Stimulated activated CD4-positive, alpha-beta T cell treated with anti-CD3 and anti-CD28 coated beads, Interleukin-12 subunit alpha, Interleukin-12 subunit beta, amount 100 ng/mL, for 4 hours (primary cell): Measurements from ENCODE around the gene CHD3.
A peak's percentile ranks its signal among the peaks of the same experiment; 100 is the strongest.

ENCODE experiments used
- DNase-seq: peaks from one replicate; pipeline ENCODE4 v3.0.0-alpha.2; 2020

Gene CHD3

GRCh38 chr17:7875804-7876370, 12.7 kb upstream of the CHD3 start:
- DNase-seq, result no peak

DNA sequence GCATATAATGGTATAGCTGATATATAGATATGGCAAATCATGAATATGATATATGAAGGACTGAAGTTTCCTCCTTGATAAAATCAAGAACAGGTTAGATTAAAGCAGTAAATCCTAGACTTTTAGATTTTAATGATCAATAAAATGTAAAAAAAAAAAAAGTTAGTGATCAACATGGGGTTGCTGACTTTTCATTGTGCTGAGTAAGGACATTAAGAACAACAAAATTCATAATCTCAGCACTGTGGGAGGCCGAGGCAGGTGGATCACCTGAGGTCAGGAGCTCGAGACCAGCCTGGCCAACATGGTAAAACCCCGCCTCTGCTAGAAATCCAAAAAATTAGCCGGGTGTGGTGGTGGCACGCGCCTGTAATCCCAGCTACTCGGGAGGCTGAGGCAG, 10.4 kb upstream of the CHD3 start:
- DNase-seq, result no peak

- no peak for DNase-seq
Observed at GRCh38 chr17:7880076-7880868, 8.3 kb upstream of the CHD3 start.

GRCh38 chr17:7881276-7882054, 7.1 kb upstream of the CHD3 start:
- DNase-seq, result no peak

GRCh38 chr17:7882068-7882467, 6.5 kb upstream of the CHD3 start:
- DNase-seq, result no peak

GRCh38 chr17:7882629-7883028, 6.0 kb upstream of the CHD3 start:
- DNase-seq, result no peak

- DNase-seq, result peak; percentile 27
Observed at GRCh38 chr17:7883781-7884386, 4.7 kb upstream of the CHD3 start.

- DNase-seq, result peak; percentile 45
Observed at GRCh38 chr17:7884581-7885366, 3.8 kb upstream of the CHD3 start.

DNA sequence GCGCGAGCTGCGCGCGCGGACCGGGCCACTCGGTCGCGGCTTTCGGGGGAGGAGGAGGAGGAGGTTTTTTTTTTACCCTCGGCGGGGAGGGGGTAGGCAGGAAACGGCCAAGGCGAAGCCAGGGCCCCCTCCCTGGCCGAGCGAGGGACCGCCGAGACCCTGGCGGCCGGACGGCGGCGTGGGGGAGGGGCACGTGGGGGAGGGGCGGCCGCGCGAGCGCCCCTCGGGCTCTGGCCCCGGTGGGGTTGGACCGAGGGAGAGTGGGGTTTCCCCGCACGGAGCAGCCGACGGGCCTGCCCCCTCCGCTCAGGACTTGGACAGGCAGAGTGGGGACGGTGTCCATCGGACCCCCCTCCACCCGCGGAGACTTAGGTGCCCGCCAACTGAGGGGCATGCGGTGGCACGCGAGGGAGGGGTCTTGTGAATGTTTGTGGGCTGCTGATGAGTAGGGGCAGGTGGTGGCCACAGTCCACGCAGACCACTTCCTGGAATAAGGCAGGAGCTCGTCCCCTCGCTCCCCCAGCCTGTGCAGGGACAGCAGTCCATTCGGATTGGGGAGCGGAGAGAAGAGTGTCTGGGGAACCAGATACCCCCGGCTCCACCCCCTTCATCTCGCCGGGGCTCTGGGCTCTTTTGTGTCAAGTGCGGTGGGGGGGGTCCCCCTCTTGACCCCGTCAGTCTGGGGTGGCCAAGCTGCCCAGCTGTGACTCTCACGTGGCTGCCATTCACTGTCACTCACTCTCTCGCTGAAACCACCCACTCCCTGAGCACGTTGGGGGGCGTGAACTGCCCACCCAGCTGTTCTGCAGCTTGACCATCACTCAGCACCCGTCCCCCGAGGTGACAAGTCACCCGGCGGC, 3.0 kb upstream of the CHD3 start:
- DNase-seq, result peak; percentile 45

- peak; percentile 44 for DNase-seq
Observed at GRCh38 chr17:7886227-7887037, 2.2 kb upstream of the CHD3 start.

- no peak for DNase-seq
Observed at GRCh38 chr17:7887038-7887481, 1.5 kb upstream of the CHD3 start.

- DNase-seq, result peak; percentile 79
Observed at GRCh38 chr17:7887482-7888183, 956 bp upstream of the CHD3 start.

DNA sequence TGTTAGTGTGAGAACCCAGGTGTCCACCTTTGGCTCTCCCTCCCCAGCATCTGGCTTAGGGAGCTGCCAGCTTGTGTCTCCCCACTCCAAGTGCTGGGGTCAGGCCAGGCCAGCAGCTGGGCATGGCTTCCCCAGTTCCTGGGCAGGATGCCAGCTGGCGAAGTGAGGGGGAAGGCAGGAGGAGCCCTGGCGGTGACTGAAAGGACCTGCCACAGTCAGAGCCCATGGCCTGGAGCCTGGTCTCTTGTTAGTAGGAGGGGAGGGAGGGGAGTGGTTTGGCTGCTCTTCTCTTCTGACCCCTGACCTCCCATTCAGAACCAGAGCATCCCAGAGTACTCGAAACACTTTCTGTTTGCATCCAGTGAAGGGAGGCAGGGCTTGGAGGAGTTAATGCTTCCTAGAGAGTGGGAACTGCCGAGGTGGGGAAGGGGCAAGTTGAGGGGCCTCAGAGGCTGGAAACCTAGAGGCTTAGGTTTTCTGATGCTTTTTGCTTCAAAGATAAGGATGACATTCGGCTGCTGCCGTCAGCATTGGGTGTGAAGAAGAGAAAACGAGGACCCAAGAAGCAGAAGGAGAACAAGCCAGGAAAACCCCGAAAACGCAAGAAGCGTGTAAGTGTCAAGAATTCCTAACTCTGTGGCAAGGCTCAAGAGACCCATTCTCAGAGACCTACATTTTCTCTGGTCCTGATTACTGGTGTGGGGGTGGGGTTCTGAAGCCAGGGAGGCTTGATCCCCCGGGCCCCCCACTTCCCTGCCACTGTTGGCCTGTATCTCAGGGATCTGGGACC, 772 bp downstream of the CHD3 start:
- DNase-seq, result no peak

DNA sequence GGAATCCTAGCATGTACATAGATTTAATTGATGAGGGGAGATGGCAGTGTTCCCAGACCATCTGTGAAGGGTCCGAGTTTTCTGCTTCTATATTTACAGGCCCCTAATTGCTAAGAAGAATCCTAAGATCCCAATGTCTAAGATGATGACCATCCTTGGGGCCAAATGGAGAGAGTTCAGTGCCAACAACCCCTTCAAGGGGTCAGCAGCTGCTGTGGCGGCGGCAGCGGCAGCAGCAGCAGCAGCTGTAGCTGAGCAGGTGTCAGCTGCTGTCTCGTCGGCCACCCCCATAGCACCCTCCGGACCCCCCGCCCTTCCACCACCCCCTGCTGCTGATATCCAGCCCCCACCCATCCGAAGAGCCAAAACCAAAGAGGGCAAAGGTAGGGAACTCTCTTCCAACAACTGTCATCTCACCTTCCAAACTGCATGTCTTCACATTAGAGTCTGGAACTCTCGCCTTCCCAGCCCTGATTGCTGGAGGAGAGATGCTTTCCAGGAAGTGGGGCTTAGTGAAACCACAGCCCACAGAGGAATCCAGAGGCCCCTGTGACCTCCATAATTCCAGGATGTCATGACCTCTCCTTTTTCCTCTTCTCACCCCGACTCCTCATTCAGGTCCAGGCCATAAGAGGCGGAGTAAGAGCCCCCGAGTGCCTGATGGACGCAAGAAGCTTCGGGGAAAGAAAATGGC, 4.7 kb downstream of the CHD3 start:
- DNase-seq, result no peak

GRCh38 chr17:7894226-7894625, 5.6 kb downstream of the CHD3 start:
- DNase-seq, result no peak

DNA sequence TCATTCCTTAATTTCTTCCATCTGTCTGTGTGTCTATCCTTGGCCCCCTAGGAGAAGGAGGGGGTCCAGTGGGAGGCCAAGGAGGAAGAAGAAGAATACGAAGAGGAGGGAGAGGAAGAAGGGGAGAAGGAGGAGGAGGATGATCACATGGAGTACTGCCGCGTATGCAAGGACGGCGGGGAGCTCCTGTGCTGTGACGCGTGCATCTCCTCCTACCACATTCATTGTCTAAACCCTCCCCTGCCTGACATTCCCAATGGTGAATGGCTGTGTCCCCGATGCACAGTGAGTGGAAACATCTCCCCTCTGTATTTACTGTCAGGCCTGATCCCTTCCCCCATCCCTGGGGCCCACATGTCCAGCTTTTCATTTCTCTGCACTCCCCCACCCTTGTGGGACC, 6.3 kb downstream of the CHD3 start:
- no peak for DNase-seq

DNA sequence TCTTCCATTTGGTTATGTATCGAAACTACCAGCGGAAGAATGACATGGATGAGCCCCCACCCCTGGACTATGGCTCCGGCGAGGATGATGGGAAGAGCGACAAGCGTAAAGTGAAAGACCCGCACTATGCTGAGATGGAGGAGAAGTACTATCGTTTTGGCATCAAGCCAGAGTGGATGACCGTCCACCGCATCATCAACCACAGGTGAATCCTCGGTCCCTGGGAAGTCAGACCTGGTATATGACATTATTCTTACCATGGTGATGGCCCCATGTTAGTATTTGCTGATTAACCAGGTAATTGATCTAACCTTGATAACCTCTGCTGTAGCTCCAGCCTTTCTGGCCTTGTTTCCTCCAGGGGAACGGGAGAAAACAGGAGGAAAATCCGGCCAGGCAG, 8.5 kb downstream of the CHD3 start:
- no peak for DNase-seq

GRCh38 chr17:7897773-7898172, 9.2 kb downstream of the CHD3 start:
- no peak for DNase-seq
